Astrocyte (in vitro differentiated cells and primary cell): Measurements from ENCODE around the gene CTDP1. TPM values are rescaled to one million over a fixed set of nuclear protein-coding genes. Genes with fewer than 3 reads are reported as not detected.

Experiments
- DNase-seq: peaks from one replicate; pipeline ENCODE4 v3.0.0-alpha.2; 2010; ENCODE audit warnings: low read depth
- FAIRE-seq: peaks from 2 replicates; lab custom pipeline; 2011; peaks lifted over from hg19 to GRCh38; lab: Jason Lieb, UNC
- H2AFZ ChIP-seq: 2 replicates; pipeline ENCODE4 v1.6.0; 2012; ENCODE audit warnings: low read depth, low read length, inconsistent platforms
- H3K27ac ChIP-seq: 2 replicates; pipeline ENCODE4 v1.5.1; 2011; ENCODE audit warnings: low read depth, low read length, inconsistent platforms
- H3K27me3 ChIP-seq: 2 replicates; pipeline ENCODE4 v1.6.0; 2011; ENCODE audit warnings: low read length, inconsistent platforms; ENCODE audit not compliant: insufficient read depth
- H3K36me3 ChIP-seq: 2 replicates; pipeline ENCODE4 v1.5.1; 2011; ENCODE audit warnings: low read length, inconsistent platforms; ENCODE audit not compliant: insufficient read depth
- H3K4me1 ChIP-seq: 2 replicates; pipeline ENCODE4 v1.5.1; 2011; ENCODE audit warnings: low read length, inconsistent platforms; ENCODE audit not compliant: insufficient read depth
- H3K4me2 ChIP-seq: 2 replicates; pipeline ENCODE4 v1.6.0; 2012; ENCODE audit warnings: low read length, inconsistent platforms
- H3K4me3 ChIP-seq: 2 replicates; pipeline ENCODE4 v1.5.1; 2011; ENCODE audit warnings: low read depth, mild to moderate bottlenecking, low read length, inconsistent platforms; ENCODE audit not compliant: insufficient read depth
- H3K79me2 ChIP-seq: 2 replicates; pipeline ENCODE4 v1.6.0; 2012; ENCODE audit warnings: mild to moderate bottlenecking, low read length, inconsistent platforms; ENCODE audit not compliant: insufficient read depth
- H3K9ac ChIP-seq: 2 replicates; pipeline ENCODE4 v1.6.0; 2012; ENCODE audit warnings: mild to moderate bottlenecking, low read length, inconsistent platforms
- H3K9me3 ChIP-seq: 2 replicates; pipeline ENCODE4 v1.5.1; 2012; ENCODE audit warnings: low read depth, mild to moderate bottlenecking, low read length, inconsistent platforms; ENCODE audit not compliant: insufficient read depth
- H4K20me1 ChIP-seq: 2 replicates; pipeline ENCODE4 v1.6.0; 2012; ENCODE audit warnings: low read length, inconsistent platforms; ENCODE audit not compliant: insufficient read depth
- H3K27ac Mint-ChIP-seq: one replicate; pipeline ENCODE4 v1.8.0; 2021; ENCODE audit warnings: mild to moderate bottlenecking, mixed read lengths; ENCODE audit not compliant: unreplicated experiment
- H3K27me3 Mint-ChIP-seq: one replicate; pipeline ENCODE4 v1.8.0; 2021; ENCODE audit warnings: low read depth, mixed read lengths; ENCODE audit not compliant: unreplicated experiment
- H3K36me3 Mint-ChIP-seq: one replicate; pipeline ENCODE4 v1.8.0; 2021; ENCODE audit warnings: low read depth, mixed read lengths; ENCODE audit not compliant: unreplicated experiment
- H3K4me1 Mint-ChIP-seq: one replicate; pipeline ENCODE4 v1.8.0; 2021; ENCODE audit warnings: low read depth, mixed read lengths; ENCODE audit not compliant: unreplicated experiment
- H3K4me3 Mint-ChIP-seq: one replicate; pipeline ENCODE4 v1.8.0; 2021; ENCODE audit warnings: mild to moderate bottlenecking, moderate library complexity, mixed read lengths; ENCODE audit not compliant: unreplicated experiment
- H3K9me3 Mint-ChIP-seq: one replicate; pipeline ENCODE4 v1.8.0; 2021; ENCODE audit warnings: mild to moderate bottlenecking, mixed read lengths; ENCODE audit not compliant: unreplicated experiment
- CTCF ChIP-seq: IDR thresholded peaks from 2 replicates; pipeline ENCODE4 v1.5.1; 2011; ENCODE audit warnings: low read depth, mild to moderate bottlenecking, inconsistent platforms, low read length, moderate library complexity; ENCODE audit not compliant: insufficient read depth
- EZH2 ChIP-seq: IDR thresholded peaks from 2 replicates; pipeline ENCODE4 v1.6.1; 2012; ENCODE audit warnings: mild to moderate bottlenecking, low read length, inconsistent platforms; ENCODE audit not compliant: insufficient read depth
- total RNA-seq: library from RNA; stranded (reverse); gene quantifications from 2 replicates; pipeline ENCODE4 v1.2.1, GENCODE V29; 2021

The CTDP1 gene
- total RNA-seq, 1 donor from 2014 or later: 31.7 TPM

- H3K79me2 ChIP-seq: peaks cover 87% of the 10 kb centered on the region
Observed at GRCh38 chr18:79684787-79685186, 5.2 kb downstream of the CTDP1 start.

GRCh38 chr18:79685281-79685680, 5.7 kb downstream of the CTDP1 start:
- no peak overlapping the region for H3K27ac ChIP-seq
- TF ChIP-seq CTCF (no peak), EZH2 (no peak)
- no peak for FAIRE-seq
- Mint-ChIP-seq H3K4me3 (no peak overlapping the region), H3K27me3 (no peaks in the 10 kb centered on the region), H3K9me3 (no peaks in the 10 kb centered on the region), H3K27ac (peak overlapping the region; percentile 47), H3K36me3 (peaks cover 15% of the 10 kb centered on the region), H3K4me1 (peaks cover 17% of the 10 kb centered on the region)
- H3K9ac ChIP-seq: no peak overlapping the region
- H3K4me1 ChIP-seq: peaks cover 13% of the 10 kb centered on the region
- H2AFZ ChIP-seq: no peak overlapping the region
- H3K36me3 ChIP-seq: no peaks in the 10 kb centered on the region
- no peak for DNase-seq
- peaks cover 87% of the 10 kb centered on the region for H3K79me2 ChIP-seq
- no peaks in the 10 kb centered on the region for H3K27me3 ChIP-seq
- H3K9me3 ChIP-seq: no peaks in the 10 kb centered on the region
- H4K20me1 ChIP-seq: peaks cover 89% of the 10 kb centered on the region
- no peak overlapping the region for H3K4me3 ChIP-seq
- no peak overlapping the region for H3K4me2 ChIP-seq

More at GRCh38 chr18:79684787-79685186, 5.2 kb downstream of the CTDP1 start:
- Histone ChIP-seq H3K4me3 (no peak overlapping the region), H3K27me3 (no peaks in the 10 kb centered on the region), H3K9me3 (no peaks in the 10 kb centered on the region), H4K20me1 (peaks cover 85% of the 10 kb centered on the region), H2AFZ (no peak overlapping the region), H3K27ac (no peak overlapping the region), H3K9ac (no peak overlapping the region), H3K36me3 (no peaks in the 10 kb centered on the region), H3K4me1 (peaks cover 13% of the 10 kb centered on the region), H3K4me2 (no peak overlapping the region)
- no peaks in the 10 kb centered on the region for H3K9me3 Mint-ChIP-seq
- peaks cover 15% of the 10 kb centered on the region for H3K36me3 Mint-ChIP-seq
- DNase-seq (no peak), FAIRE-seq (peak; percentile 32)
- TF ChIP-seq CTCF (no peak), EZH2 (no peak)
- peaks cover 15% of the 10 kb centered on the region for H3K4me1 Mint-ChIP-seq
- H3K27me3 Mint-ChIP-seq: no peaks in the 10 kb centered on the region
- no peak overlapping the region for H3K27ac Mint-ChIP-seq
- H3K4me3 Mint-ChIP-seq: no peak overlapping the region

- Mint-ChIP-seq H3K9me3 (no peaks in the 10 kb centered on the region), H3K27me3 (no peaks in the 10 kb centered on the region), H3K4me1 (peaks cover 16% of the 10 kb centered on the region), H3K27ac (no peak overlapping the region), H3K36me3 (peaks cover 15% of the 10 kb centered on the region), H3K4me3 (no peak overlapping the region)
- Histone ChIP-seq H3K36me3 (no peaks in the 10 kb centered on the region), H3K4me1 (peaks cover 7% of the 10 kb centered on the region), H3K27ac (no peak overlapping the region), H3K4me2 (no peak overlapping the region), H3K27me3 (no peaks in the 10 kb centered on the region), H3K4me3 (no peak overlapping the region), H3K9ac (no peak overlapping the region), H2AFZ (no peak overlapping the region), H3K9me3 (no peaks in the 10 kb centered on the region), H4K20me1 (peaks cover 89% of the 10 kb centered on the region), H3K79me2 (peaks cover 87% of the 10 kb centered on the region)
- DNase-seq (no peak), FAIRE-seq (no peak)
- TF ChIP-seq CTCF (no peak), EZH2 (no peak)
Observed at GRCh38 chr18:79685971-79686370, 6.4 kb downstream of the CTDP1 start.
